ENCODE data around the gene PTK6.
A peak's percentile ranks its signal among the peaks of the same experiment; 100 is the strongest.

PTK6 gene

DNA sequence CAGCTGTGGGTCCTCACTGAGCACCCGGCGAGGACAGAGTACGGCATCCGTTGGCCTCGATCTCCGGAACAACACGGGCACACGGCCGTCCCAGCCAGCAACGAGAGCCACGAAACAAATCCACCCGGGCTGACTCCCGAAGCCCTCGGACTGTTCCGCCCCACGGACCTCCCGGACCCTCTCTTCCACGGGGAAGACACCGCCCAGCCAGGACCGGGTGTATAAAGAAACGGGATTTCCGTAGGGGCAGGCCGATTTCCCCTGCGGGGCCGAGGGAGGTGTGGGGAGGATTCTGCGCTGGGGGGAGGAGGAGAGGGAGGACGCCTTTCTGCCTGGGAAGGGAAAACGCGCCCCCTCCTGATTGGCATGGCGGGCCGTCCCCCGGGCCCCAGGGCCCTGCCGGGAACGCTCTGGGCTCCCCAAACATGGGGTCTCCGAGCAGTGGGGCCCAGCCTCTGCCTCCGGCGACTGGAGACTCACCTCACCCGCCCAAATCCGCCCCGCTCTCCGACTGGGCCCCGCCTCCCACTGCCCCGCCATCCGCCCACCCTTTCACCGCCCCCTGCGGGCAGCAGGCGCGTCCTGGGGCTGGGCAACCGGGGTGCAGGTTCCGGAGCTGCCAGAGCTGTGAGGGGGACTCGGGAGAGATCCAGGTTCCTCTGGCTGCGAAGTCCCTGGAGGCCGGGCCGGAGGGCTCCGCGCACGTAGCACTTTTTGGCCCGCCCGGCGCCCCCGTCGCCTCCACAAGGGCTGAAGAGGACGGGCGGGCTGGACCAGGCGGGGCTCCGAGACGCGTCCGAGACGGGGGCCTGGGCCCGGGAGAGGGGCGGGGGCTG, 17.3 kb downstream of the PTK6 start (continued):
- peak; percentile 27; the same call in 1 of the 2 replicates for TF ChIP-seq ZNF76 (tag by site-specific recombination; IDR thresholded peaks at IDR 0.05; ENCODE audit: borderline replicate concordance, low read depth)
- TF ChIP-seq SP2 (tag by site-specific recombination; IDR thresholded peaks at IDR 0.05) = peak; percentile 77
- TF ChIP-seq ZNF692 (tag by site-specific recombination; IDR thresholded peaks at IDR 0.05) = peak; percentile 95
- TF ChIP-seq ZNF366 (tag by site-specific recombination; conservative IDR thresholded peaks at IDR 0.05) = peak; percentile 28; the same call in 1 of the 2 replicates
- TF ChIP-seq PRDM1 (tag by site-specific recombination; IDR thresholded peaks at IDR 0.05) = no peak
- TF ChIP-seq, protein P1, sequence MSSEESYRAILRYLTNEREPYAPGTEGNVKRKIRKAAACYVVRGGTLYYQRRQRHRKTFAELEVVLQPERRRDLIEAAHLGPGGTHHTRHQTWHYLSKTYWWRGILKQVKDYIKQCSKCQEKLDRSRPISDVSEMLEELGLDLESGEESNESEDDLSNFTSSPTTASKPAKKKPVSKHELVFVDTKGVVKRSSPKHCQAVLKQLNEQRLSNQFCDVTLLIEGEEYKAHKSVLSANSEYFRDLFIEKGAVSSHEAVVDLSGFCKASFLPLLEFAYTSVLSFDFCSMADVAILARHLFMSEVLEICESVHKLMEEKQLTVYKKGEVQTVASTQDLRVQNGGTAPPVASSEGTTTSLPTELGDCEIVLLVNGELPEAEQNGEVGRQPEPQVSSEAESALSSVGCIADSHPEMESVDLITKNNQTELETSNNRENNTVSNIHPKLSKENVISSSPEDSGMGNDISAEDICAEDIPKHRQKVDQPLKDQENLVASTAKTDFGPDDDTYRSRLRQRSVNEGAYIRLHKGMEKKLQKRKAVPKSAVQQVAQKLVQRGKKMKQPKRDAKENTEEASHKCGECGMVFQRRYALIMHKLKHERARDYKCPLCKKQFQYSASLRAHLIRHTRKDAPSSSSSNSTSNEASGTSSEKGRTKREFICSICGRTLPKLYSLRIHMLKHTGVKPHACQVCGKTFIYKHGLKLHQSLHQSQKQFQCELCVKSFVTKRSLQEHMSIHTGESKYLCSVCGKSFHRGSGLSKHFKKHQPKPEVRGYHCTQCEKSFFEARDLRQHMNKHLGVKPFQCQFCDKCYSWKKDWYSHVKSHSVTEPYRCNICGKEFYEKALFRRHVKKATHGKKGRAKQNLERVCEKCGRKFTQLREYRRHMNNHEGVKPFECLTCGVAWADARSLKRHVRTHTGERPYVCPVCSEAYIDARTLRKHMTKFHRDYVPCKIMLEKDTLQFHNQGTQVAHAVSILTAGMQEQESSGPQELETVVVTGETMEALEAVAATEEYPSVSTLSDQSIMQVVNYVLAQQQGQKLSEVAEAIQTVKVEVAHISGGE (tag by site-specific recombination; conservative IDR thresholded peaks at IDR 0.05; ENCODE audit: low read depth) = no peak
- TF ChIP-seq, protein P2, sequence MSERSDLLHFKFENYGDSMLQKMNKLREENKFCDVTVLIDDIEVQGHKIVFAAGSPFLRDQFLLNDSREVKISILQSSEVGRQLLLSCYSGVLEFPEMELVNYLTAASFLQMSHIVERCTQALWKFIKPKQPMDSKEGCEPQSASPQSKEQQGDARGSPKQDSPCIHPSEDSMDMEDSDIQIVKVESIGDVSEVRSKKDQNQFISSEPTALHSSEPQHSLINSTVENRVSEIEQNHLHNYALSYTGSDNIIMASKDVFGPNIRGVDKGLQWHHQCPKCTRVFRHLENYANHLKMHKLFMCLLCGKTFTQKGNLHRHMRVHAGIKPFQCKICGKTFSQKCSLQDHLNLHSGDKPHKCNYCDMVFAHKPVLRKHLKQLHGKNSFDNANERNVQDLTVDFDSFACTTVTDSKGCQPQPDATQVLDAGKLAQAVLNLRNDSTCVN (tag by site-specific recombination; optimal IDR thresholded peaks at IDR 0.05) = peak; percentile 72
- TF ChIP-seq, protein P3, sequence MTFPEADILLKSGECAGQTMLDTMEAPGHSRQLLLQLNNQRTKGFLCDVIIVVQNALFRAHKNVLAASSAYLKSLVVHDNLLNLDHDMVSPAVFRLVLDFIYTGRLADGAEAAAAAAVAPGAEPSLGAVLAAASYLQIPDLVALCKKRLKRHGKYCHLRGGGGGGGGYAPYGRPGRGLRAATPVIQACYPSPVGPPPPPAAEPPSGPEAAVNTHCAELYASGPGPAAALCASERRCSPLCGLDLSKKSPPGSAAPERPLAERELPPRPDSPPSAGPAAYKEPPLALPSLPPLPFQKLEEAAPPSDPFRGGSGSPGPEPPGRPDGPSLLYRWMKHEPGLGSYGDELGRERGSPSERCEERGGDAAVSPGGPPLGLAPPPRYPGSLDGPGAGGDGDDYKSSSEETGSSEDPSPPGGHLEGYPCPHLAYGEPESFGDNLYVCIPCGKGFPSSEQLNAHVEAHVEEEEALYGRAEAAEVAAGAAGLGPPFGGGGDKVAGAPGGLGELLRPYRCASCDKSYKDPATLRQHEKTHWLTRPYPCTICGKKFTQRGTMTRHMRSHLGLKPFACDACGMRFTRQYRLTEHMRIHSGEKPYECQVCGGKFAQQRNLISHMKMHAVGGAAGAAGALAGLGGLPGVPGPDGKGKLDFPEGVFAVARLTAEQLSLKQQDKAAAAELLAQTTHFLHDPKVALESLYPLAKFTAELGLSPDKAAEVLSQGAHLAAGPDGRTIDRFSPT (tag by site-specific recombination; IDR thresholded peaks at IDR 0.05) = peak; percentile 68
- peak; percentile 97; the same call in 1 of the 2 replicates for TF ChIP-seq KLF16 (tag by site-specific recombination; IDR thresholded peaks at IDR 0.05)
- TF ChIP-seq ZNF23 (tag by site-specific recombination; IDR thresholded peaks at IDR 0.05; ENCODE audit: borderline replicate concordance) = no peak
- TF ChIP-seq ZNF530 (tag by site-specific recombination; IDR thresholded peaks at IDR 0.05; ENCODE audit: low read depth) = no peak
- TF ChIP-seq KLF7 (tag by site-specific recombination; IDR thresholded peaks at IDR 0.05; ENCODE audit: borderline replicate concordance) = peak; percentile 44; the same call in 1 of the 2 replicates
- TF ChIP-seq EGR2 (tag by site-specific recombination; IDR thresholded peaks at IDR 0.05; ENCODE audit: low read depth) = peak; percentile 82
- 0 out of 2 replicates have a peak, but pooled peaks have one; percentile 20 for TF ChIP-seq ZNF341 (tag by site-specific recombination; IDR thresholded peaks at IDR 0.05; ENCODE audit: low read depth)
- TF ChIP-seq ZNF514 (tag by site-specific recombination; IDR thresholded peaks at IDR 0.05) = no peak
- TF ChIP-seq ZNF398 (tag by site-specific recombination; IDR thresholded peaks at IDR 0.05) = peak; percentile 87

Measured in HEK293 (cell line).